DMS153 treated with DMSO at 0.1 percent for 48 hours (cell line): ENCODE measurements around the gene LDLRAD4.

Experiments used
- DNase-seq: peaks from one replicate; lab custom pipeline; 2025; ENCODE audit not compliant: unreplicated experiment; lab: John Stamatoyannopoulos, UW

Gene LDLRAD4

DNA sequence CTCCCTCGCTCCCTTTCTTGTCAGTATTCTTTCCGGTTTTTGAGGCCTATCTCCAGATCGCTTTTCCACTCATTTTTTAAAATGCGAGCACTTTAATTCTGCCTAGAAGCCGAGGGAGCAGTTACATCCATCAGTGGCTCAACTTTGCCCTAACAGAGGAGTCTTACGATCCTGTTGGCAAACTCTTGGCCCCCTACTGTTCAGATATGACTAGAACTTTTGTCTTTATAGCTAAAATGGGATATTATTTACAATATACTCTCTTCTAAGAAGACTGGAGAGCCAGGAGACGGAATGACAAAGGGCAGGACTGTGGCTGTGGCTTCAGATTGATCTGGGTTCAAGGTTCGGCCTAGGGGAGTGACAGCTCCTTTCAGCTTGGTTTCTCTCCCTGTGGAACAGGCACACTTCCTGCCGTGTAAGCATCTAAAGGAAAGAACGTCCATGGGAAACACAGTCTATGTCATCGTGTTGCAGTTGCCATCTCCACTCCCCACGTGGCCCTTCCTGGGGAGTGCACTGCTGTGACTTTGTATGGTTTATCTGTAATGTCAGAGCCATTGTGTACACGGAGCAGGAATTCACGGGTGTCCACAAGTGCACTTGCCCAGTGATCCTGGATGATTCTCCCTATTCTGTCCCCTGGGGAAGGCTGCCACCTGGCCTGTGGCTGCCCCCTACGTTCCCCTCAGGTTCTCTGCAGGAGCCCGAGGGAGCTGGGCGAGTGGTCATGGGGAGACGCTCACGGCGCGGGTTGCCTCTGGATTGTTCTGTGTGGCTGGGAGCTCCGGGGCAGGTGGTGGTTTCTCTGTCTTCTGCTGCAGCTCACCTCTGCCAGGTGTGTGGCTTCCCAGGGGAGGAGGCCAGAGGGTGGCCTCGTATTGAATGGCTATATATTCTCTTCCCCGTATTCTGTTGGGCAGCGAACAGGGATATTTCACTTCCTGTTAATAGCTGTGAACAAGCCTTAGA, 222.0 kb downstream of the LDLRAD4 start:
- DNase-seq: peak; percentile 21

DNA sequence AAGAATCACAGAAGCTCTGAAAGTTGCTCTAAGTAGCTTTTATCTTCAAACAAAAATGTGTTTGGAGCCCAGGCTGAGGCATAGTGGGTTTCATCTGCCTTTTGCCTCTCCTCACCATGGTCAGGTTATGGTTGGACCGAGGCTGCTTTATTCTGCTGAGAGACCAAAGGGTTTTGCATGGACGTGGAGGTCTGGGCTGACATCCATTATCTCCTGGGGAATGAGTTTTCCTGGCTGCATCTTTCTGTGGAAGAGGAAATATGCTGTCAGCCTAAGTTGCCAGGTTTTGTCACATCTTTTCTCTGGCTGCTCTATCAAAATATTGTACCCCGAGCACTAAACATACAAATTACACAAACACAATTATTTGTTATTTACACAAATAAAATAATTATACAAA, 223.2 kb downstream of the LDLRAD4 start:
- DNase-seq: no peak

DNA sequence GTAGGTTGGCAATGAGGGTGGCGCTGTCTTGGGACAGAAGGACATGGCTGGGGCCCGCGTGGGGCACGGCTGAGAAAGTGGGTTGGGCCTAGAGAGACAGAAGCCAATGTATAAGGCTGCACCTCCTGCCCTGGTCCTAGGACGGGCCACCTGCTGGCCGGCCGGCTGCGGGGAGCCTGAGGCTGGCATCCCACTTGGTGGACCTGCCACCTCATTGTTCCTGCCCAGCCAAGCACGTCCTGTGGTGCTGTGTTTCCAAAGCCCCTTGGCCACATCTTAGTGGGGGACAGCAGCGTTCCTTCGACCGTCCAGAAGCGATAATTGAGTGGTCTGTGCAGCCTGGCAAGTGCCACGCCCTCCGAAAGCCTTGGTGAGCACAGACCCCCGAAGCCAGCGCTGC, 223.9 kb downstream of the LDLRAD4 start:
- DNase-seq: no peak

DNA sequence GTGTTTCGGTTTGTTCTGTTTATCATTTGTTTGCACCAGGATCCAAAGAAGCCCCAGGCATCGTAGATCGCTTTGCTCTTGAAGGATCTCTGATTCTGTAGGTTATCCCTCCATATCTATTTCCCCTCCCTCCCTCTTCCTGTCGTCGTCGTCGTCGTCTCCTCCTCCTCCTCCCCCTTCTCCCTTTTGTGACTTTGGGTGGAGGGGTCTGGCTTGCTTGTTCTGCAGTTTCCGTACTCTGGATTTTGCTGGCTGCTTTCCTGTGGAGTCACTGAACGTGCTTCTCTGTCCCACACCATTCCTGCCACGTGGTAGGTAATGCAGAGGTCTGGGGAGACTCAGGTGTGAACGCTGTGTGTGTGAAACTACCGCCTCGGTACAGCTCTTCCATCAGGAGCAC, 225.0 kb downstream of the LDLRAD4 start:
- DNase-seq: no peak

DNA sequence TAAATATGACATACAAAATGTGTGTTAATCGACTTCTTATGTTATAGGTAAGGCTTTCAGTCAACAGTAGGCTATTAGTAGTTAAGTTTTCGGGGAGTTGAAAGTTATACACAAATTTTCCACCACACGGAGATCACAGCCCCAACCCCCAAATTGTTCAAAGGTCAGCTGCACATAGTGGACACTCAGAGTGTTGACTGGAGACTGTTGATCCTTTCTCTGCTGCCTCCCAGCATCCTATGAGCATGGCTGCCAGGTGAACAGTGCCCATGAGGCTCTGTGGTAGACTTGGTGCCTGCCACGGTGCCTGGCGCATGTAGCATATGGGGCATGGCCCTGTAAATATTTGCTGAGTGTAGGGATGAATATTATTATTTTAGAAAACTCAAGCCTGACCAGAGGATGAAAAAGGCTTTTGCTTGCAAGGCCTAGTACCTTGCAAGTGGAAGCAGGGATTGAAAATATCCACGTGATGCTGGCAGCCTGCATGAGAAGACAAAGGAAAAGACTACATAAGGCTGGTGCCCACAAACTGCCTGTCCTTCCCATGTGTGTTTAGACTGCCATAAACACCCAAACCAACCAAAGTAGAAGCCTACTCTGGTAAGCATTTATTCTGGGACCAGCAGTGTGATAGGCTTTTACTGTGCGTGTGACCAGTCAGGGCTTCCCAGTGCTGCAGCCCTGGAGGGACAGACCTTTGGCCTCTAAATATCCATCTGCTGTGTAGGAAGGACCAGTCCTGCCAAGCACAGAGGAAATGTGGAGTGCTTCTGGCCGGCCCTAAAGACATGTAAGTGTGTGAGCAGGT, 226.1 kb downstream of the LDLRAD4 start:
- no peak for DNase-seq

DNA sequence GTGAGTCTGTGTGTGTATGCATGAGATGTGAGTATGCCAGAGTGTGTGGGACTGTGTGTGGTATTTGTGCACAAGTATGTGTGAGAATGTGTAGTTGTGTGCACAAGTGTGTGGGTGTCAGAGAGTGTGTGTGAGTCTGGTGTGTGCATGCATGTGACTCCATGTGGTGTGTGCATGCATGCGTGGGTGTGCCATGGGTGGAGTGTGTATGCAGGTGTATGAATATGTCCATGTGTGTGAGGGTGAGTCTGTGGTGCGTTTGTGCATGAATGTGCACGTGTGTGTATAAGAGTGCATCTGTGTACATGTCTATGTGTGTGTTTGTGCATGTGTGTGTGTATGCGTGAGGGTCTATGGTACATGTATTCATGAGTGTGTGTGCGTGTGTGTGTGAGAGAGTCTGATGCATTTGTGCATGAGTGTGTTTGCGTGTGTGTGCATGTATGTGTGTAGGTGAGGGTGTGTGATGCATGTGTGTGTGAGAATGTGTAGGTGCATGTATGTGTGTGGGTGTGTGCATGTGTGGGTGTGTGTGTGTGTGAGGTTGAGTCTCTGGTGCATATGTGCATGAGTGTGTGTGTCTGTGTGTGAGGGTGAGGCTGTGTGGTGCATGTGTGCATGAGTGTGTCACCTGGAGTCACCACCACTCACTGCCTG, 226.8 kb downstream of the LDLRAD4 start:
- DNase-seq: no peak

DNA sequence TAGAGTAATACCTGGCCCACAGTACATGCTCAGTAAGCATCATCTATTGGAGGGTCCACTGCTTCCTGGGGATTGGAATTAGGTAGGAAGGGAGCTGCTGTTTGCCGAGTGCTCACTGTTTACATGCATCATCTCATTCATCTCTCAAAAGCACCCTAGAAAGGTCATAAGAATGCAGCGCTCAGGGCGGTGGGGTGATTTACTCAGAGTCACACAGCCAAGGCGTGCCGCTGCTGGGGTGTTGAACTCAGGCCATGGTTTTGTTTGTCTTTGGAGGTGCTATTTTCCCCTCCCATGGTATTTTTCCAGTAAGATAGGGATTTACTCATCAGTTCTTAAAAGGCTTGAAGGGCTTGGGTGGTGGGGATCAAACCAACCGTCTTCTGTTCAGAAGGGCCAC, 227.5 kb downstream of the LDLRAD4 start:
- no peak for DNase-seq

DNA sequence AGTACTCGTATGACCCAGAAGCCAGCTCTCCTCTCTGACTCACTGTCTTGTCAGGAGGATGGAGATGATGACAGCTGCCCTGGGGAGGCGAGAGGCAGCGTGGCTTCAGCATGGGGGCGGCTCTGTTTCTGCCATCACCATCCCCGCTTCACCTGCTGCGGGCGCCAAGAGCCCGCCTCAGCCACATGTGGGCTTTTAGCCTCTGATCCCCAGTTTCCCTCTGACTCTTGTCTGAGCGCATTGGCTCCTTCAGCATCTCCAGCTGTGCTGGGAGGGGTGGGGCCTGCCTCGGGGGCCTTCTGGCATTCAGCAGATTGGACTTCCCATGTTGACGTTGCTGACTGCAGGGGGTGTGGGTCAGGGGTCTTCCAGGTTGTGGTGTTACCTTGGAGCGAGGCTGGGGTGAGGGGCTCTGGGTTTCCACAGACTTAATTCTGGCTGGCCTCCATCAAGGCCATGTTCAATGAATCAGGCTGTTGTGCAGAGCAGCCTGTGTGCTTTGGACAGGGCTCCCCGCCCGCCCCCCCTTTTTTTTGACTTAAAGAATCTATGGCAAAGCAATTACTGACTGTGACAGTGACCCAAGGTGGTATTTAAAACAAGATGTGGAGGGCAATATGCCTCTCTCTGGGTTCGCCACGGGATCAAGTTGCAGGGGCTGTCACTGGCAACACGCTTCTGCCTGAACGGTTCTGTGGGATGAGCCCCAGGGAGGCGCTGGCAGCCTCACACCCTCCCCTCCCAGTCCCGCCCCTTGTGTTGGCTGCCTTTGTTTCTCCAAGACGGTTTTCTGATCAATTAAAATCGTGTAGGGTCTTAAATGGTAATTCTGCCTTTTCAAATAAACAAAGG, 228.3 kb downstream of the LDLRAD4 start:
- no peak for DNase-seq

DNA sequence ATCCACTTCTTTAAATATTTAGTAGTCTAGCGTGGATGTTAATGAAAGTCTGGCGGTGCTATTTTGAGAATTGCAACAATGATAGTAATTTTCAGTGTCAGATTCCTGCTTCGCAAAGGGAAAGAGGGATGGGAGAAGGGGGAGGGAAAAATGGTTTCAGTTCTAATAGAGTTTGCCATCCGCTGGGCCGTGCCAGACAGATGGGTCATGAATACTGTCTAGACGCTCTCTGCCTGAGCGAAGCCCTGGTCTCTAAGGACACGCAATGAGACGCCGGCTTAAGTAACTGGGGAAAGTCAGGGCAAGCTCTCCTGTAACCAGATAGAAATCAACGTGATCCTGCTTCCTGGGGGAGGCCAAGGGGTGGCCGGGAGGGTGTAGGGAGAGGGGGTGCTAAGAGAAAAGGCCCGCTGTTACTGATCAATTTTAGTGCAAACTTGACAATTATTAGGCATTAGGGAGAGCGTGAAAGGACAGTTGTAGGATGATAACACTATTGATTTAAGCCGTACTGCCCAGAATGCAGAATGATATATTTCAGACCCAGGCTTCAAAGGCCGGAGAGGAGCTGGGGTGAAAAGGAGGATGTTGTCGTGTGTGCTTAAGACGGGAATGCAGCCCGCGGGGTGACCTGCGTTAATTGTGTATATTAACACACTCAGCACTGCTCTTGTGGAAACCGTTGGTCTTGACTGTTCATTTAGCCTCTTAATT, 229.2 kb downstream of the LDLRAD4 start:
- peak; percentile 25 for DNase-seq

DNA sequence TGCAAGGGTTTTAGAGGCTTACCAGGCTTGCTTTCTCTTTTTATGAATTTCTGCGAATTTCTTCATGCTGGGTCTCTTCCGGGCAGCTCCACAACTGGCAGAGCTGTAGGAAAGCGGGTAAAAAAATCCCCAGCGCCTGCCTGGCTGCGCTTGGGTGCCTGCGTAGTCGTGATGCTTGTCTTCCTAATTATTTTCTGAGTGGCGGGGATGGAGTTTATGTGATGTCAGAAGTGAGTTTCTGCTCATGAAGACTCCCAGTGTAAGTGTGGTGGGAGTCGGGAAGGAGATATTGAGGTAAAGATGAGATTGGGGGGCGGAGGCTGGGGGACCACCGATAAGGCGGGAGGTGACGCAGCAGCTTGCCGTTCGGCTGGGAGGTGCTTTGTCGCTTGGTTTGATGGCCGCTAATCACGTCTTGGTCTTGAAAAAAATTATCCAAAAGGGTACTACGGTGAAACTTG, 229.8 kb downstream of the LDLRAD4 start:
- no peak for DNase-seq

DNA sequence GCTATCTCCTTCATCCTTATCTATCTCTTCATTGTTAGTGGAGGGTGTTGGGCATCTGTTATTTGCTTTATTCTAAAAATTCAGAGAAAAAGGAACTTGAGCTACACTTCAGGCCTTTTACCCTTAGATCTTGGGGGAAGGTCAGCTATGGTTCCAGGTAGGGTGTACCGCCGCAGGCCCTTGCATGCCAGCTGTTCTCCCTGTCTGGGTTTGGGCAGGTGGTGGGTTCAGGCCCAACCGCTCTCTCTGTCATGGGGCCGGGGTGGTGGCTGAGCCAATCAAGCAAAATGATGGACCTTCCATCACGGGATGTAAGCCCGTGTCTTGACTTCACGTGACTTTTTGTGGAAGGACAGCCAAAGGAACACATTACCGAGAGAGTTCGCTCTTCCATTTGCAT, 231.1 kb downstream of the LDLRAD4 start:
- DNase-seq: no peak

DNA sequence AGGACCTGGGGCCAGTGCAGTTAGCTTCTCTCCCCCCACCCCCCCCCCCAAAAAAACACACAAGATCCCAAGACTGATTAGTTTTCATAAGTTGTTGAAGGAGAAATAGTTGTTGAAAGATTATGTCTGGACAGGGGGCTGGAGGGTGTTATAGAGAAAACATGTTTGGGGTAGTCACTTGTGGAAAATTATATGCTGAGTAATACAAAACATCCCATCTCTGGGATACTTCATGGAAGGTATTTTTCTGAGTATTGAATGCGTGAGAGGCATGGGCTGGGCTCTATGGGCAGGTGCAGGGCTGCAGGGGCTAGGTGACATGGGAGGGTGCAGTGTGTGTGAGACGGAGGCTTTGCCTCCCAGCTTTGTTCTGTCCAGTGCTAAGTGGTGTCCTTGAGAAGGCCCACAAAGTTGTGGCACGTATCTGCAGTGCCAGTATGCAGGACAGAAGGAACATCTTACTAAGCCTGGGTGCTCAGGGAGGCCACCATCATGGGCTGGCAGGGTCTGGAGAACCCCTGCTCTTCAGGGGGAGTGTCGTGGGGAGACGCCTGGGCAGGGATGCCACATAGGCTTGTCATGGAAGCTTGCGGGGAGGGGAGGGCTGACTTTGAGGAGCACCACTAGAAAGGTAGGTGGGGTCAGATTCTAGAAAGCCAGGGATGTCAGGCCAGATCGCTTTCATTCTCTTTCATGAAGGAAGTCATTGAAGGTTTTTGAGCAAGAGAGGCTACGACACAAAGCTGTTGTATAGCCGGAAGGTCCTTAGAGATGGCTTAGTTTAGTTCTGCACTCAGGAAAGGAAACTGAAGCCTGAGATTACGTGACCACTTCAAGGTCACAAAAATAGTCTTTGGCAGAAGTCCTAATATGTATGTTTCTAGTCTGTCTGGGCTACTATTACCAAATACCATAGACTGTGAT, 232.0 kb downstream of the LDLRAD4 start:
- no peak for DNase-seq

DNA sequence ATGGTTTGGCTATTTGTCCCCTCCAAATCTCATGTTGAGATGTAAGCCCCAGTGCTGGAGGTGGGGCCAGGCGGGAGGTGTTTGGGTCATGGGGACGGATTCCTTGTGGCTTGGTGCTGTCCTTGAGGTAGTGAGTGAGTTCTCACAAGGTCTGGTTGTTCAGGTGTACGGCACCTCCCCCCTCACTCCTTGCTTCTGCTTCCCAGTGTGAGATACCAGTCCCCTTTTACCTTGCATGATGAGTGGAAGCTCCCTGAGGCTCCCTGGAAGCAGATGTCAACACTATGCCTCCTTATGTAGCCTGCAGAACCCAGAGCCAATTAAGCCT, 232.6 kb downstream of the LDLRAD4 start:
- DNase-seq: no peak

DNA sequence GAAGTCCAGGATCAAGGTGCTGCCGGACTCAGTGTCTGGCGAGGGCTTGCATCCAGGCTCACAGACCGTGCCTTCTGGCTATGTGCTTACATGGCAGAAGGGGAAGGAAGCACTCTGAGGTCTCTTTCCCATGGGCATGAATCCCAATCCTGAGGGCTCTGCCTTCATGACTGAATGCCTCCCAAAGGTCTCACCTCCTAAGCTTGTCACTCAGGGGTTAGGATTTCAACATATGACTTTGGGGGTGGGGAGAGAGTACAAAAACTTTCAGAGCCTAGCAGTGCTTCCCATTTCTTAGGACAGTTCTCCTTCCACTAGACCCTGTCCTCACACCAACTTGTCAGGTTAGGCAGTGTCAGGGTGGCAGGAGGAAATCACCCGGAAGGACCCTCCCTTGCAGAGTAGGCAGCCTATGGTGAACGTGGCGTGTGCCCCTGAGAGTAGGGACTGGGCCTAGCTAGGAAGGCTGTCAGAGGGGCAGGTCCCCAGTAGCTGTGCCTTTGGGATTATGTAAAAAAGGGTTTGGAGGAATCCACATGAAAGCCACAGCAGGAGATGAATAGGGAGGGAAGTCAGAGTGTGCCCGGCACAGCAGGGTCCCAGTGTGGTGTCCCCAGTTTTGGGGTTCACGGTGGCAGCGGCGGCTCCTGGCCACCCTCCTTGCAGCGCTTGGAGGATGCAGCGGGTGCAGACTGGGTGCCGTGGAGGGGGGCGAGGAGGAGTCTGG, 233.3 kb downstream of the LDLRAD4 start:
- no peak for DNase-seq

DNA sequence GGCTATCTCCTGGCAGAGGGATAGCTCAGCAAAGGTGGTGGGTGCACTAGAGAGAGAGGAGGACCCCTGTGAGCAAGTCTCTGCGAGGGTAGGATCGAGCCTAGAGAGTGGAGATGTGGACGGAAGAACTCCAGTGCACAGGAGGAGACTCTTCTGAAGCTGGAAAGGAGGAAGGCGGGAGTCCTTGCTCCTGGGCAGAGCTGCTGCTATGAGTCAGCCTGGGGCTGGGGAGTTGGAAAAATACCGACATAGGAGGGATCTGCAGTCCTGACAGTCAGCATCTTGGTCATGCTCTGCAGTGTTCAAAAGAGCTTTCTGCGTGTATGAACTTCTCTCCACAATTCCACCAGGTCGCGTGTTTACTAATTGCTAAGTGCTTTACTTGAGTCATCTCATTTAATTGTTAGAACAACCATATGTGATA, 233.8 kb downstream of the LDLRAD4 start:
- no peak for DNase-seq

DNA sequence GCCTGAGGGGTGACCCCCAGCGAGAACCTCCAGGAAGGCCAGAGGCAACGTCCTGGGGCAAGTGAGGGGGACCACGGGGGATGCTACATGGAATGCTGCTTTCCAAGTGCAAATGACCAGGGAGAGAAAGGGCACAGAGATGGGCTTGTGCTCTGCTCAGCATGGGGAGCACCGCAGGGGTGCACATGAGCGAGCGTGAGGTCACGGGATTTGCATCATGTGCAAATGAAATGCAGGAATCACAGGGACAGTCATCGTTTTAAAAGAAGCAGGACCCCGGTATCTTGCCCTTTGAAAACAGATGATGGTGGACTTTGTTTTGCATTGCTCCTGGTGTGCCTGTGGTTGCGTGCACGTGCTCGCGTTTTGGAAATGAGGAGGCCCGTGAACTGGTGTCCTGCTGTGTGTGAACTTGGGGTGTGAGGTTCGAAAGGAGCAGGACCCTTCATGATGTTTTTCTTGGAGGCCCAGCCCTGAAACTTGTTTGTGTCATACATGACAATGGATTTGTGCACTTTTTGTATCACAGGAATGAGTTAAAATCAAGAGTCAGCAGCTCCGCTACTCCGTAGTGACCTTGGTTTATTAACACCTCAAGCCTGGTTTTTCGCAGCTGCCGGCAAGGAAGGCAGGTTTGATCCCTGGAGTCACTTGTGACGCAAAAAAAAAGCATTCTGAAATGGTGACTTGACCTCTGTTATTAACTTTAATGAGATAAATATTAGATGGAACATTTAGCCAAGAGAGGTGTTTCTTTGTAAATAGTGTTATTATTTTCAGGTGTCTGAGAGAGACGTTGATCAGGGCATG, 234.5 kb downstream of the LDLRAD4 start:
- no peak for DNase-seq

DNA sequence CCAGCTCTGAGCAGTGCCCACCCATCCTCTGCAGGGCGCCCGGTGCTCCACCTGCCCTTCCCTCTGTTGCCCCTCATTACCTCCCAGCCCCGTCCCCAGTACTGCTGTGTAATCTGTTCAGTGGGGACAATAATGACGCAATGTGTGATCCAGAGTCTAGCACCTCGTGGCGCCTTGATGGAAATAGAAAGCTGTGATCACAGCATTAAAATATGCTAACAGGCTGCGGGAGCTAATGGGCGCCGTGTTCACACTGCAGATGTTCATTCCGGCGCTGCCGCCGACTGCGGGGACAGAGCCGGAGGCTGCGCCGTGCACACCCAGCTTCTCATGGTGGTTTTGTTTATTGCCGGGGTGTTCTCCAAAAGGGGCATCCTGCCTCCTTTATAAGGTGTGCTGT, 235.2 kb downstream of the LDLRAD4 start:
- no peak for DNase-seq
